ENCODE results near the gene FOXO3.
"Not testable (repeated sequence)": the region's sequence is repeated elsewhere in the genome, so short reads cannot be mapped to it uniquely, and the experiment has no call there.

Gene FOXO3

GRCh38 chr6:108677894-108678293 lies 117.2 kb downstream of the FOXO3 start:
- H3K4me3 ChIP-seq (replicated peaks in 1 of 2; ENCODE audit: low read depth in 2 of 2, low read length in 2 of 2), result no peak overlapping the region
- DNase-seq (ENCODE audit: low read depth in 2 of 2), result no peak
- TF ChIP-seq CTCF (IDR thresholded peaks at IDR 0.05; ENCODE audit: low read depth, low read length), result no peak

GRCh38 chr6:108680314-108680713 lies 119.6 kb downstream of the FOXO3 start:
- H3K4me3 ChIP-seq (replicated peaks in 1 of 2; ENCODE audit: low read depth in 2 of 2, low read length in 2 of 2); DNase-seq (ENCODE audit: low read depth in 2 of 2): not testable (repeated sequence)

GRCh38 chr6:108681721-108682120 lies 121.0 kb downstream of the FOXO3 start:
- H3K4me3 ChIP-seq (replicated peaks in 1 of 2; ENCODE audit: low read depth in 2 of 2, low read length in 2 of 2); DNase-seq (ENCODE audit: low read depth in 2 of 2): not testable (repeated sequence)

GRCh38 chr6:108682383-108683119 lies 121.8 kb downstream of the FOXO3 start:
- not testable (repeated sequence) for H3K4me3 ChIP-seq (replicated peaks in 1 of 2; ENCODE audit: low read depth in 2 of 2, low read length in 2 of 2); DNase-seq (ENCODE audit: low read depth in 2 of 2)

- not testable (repeated sequence) for H3K4me3 ChIP-seq (replicated peaks in 1 of 2; ENCODE audit: low read depth in 2 of 2, low read length in 2 of 2); DNase-seq (ENCODE audit: low read depth in 2 of 2)
Measured at GRCh38 chr6:108683976-108684375, 123.3 kb downstream of the FOXO3 start.

- no peak overlapping the region for H3K4me3 ChIP-seq (replicated peaks in 1 of 2; ENCODE audit: low read depth in 2 of 2, low read length in 2 of 2)
- DNase-seq (ENCODE audit: low read depth in 2 of 2), result no peak
- TF ChIP-seq CTCF (IDR thresholded peaks at IDR 0.05; ENCODE audit: low read depth, low read length), result no peak
Measured at GRCh38 chr6:108684771-108685329, 124.1 kb downstream of the FOXO3 start.

GRCh38 chr6:108685970-108686369 lies 125.3 kb downstream of the FOXO3 start:
- H3K4me3 ChIP-seq (replicated peaks in 1 of 2; ENCODE audit: low read depth in 2 of 2, low read length in 2 of 2), result no peak overlapping the region
- no peak for TF ChIP-seq CTCF (IDR thresholded peaks at IDR 0.05; ENCODE audit: low read depth, low read length)
- no peak for DNase-seq (ENCODE audit: low read depth in 2 of 2)

- TF ChIP-seq CTCF (IDR thresholded peaks at IDR 0.05; ENCODE audit: low read depth, low read length), result no peak
- no peak for DNase-seq (ENCODE audit: low read depth in 2 of 2)
- no peak overlapping the region for H3K4me3 ChIP-seq (replicated peaks in 1 of 2; ENCODE audit: low read depth in 2 of 2, low read length in 2 of 2)
Measured at GRCh38 chr6:108686896-108687295, 126.2 kb downstream of the FOXO3 start.

GRCh38 chr6:108687921-108688320 lies 127.2 kb downstream of the FOXO3 start:
- TF ChIP-seq CTCF (IDR thresholded peaks at IDR 0.05; ENCODE audit: low read depth, low read length), result no peak
- H3K4me3 ChIP-seq (replicated peaks in 1 of 2; ENCODE audit: low read depth in 2 of 2, low read length in 2 of 2), result no peak overlapping the region
- no peak for DNase-seq (ENCODE audit: low read depth in 2 of 2)

Data from cardiac fibroblast (primary cell).